Bronchial epithelial cell (primary cell): ENCODE measurements around the gene ZSWIM6. TPM values are rescaled to one million over a fixed set of nuclear protein-coding genes. Genes with fewer than 3 reads are reported as not detected.
"Not testable (repeated sequence)": the region's sequence is repeated elsewhere in the genome, so short reads cannot be mapped to it uniquely, and the experiment has no call there.

ENCODE experiments used
- DNase-seq: peaks from one replicate; pipeline ENCODE4 v3.0.0-alpha.2; 2010; ENCODE audit warnings: low read depth
- FAIRE-seq: peaks from 2 replicates; lab custom pipeline; 2011; peaks lifted over from hg19 to GRCh38; lab: Jason Lieb, UNC
- H3K27me3 ChIP-seq: 2 replicates; pipeline ENCODE4 v1.5.1; 2011; ENCODE audit warnings: low read length; ENCODE audit not compliant: control insufficient read depth, insufficient read depth
- H3K36me3 ChIP-seq: 2 replicates; pipeline ENCODE4 v1.5.1; 2011; ENCODE audit warnings: low read length; ENCODE audit not compliant: control insufficient read depth, insufficient read depth
- H3K4me3 ChIP-seq: 2 replicates; pipeline ENCODE4 v1.5.1; 2011; ENCODE audit warnings: mild to moderate bottlenecking, low read depth, low read length, control low read depth
- CTCF ChIP-seq: IDR thresholded peaks from 2 replicates; pipeline ENCODE4 v1.5.1; 2011; ENCODE audit warnings: mild to moderate bottlenecking, moderate library complexity, low read length, control low read depth, inconsistent platforms; ENCODE audit not compliant: insufficient read depth, severe bottlenecking
- total RNA-seq: library from RNA; depleted of rRNA; stranded (reverse); fragments of >200 nt; gene quantifications from 2 replicates; pipeline ENCODE4 v1.2.1, GENCODE V29; 2014

ZSWIM6 gene
- total RNA-seq, 1 donor from 2014 or later, result 5.8 TPM

- no peaks in the 10 kb centered on the region for H3K36me3 ChIP-seq
- no peak for FAIRE-seq
- DNase-seq, result peak; percentile 65
Observed at GRCh38 chr5:61416010-61416409, 84.0 kb downstream of the ZSWIM6 start.

GRCh38 chr5:61416420-61416819 is 84.4 kb downstream of the ZSWIM6 start:
- no peak for TF ChIP-seq CTCF
- no peak for FAIRE-seq
- H3K36me3 ChIP-seq, result no peaks in the 10 kb centered on the region
- H3K27me3 ChIP-seq, result no peaks in the 10 kb centered on the region
- peak; percentile 25 for DNase-seq
- no peak overlapping the region for H3K4me3 ChIP-seq

More at GRCh38 chr5:61416010-61416409, 84.0 kb downstream of the ZSWIM6 start:
- Histone ChIP-seq H3K4me3 (no peak overlapping the region), H3K27me3 (no peaks in the 10 kb centered on the region)
- TF ChIP-seq CTCF, result no peak

- no peak for TF ChIP-seq CTCF
- DNase-seq (no peak), FAIRE-seq (no peak)
- Histone ChIP-seq H3K36me3 (no peaks in the 10 kb centered on the region), H3K27me3 (no peaks in the 10 kb centered on the region), H3K4me3 (no peak overlapping the region)
Observed at GRCh38 chr5:61417340-61417739, 85.3 kb downstream of the ZSWIM6 start.

GRCh38 chr5:61417851-61418250 is 85.8 kb downstream of the ZSWIM6 start:
- no peak for TF ChIP-seq CTCF
- Histone ChIP-seq H3K36me3 (no peaks in the 10 kb centered on the region), H3K4me3 (no peak overlapping the region), H3K27me3 (no peaks in the 10 kb centered on the region)
- FAIRE-seq (no peak), DNase-seq (no peak)

GRCh38 chr5:61419106-61419505 is 87.0 kb downstream of the ZSWIM6 start:
- H3K4me3 ChIP-seq, result no peak overlapping the region
- DNase-seq (no peak), FAIRE-seq (no peak)
- no peak for TF ChIP-seq CTCF
- H3K27me3 ChIP-seq, result no peaks in the 10 kb centered on the region
- no peaks in the 10 kb centered on the region for H3K36me3 ChIP-seq

GRCh38 chr5:61420016-61420415 is 88.0 kb downstream of the ZSWIM6 start:
- DNase-seq, result no peak
- no peaks in the 10 kb centered on the region for H3K36me3 ChIP-seq
- H3K4me3 ChIP-seq, result no peak overlapping the region
- no peak for TF ChIP-seq CTCF
- no peaks in the 10 kb centered on the region for H3K27me3 ChIP-seq
- FAIRE-seq, result no peak

- H3K27me3 ChIP-seq, H3K4me3 ChIP-seq, FAIRE-seq, H3K36me3 ChIP-seq, DNase-seq: not testable (repeated sequence)
Observed at GRCh38 chr5:61421262-61421661, 89.2 kb downstream of the ZSWIM6 start.
